ACHN (cell line): ENCODE measurements around the gene NOG.

ENCODE experiments used
- DNase-seq: peaks from one replicate; pipeline ENCODE4 v3.0.0-alpha.2; 2015
- in situ Hi-C: cut with HindIII; loops from 2 replicates; pipeline ENCODE4 v1.10.0; 2017; ENCODE audit warnings: low sequenced_read_pairs, low pct_ligation_motif_present, low pct_unique_long_range_greater_than_20kb

Gene NOG

DNA sequence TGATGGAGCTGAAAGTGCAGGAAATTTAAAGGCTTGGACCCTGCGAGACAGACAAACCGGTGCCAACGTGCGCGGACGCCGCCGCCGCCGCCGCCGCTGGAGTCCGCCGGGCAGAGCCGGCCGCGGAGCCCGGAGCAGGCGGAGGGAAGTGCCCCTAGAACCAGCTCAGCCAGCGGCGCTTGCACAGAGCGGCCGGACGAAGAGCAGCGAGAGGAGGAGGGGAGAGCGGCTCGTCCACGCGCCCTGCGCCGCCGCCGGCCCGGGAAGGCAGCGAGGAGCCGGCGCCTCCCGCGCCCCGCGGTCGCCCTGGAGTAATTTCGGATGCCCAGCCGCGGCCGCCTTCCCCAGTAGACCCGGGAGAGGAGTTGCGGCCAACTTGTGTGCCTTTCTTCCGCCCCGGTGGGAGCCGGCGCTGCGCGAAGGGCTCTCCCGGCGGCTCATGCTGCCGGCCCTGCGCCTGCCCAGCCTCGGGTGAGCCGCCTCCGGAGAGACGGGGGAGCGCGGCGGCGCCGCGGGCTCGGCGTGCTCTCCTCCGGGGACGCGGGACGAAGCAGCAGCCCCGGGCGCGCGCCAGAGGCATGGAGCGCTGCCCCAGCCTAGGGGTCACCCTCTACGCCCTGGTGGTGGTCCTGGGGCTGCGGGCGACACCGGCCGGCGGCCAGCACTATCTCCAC lies at the start of gene NOG:
TSS of gene NOG (plus strand) at position 54 of the 674 bp plus-strand sequence. CDS start at position 579, 525 bp downstream.
- DNase-seq: peak; percentile 77
- in situ Hi-C loops: no loop called here

DNA sequence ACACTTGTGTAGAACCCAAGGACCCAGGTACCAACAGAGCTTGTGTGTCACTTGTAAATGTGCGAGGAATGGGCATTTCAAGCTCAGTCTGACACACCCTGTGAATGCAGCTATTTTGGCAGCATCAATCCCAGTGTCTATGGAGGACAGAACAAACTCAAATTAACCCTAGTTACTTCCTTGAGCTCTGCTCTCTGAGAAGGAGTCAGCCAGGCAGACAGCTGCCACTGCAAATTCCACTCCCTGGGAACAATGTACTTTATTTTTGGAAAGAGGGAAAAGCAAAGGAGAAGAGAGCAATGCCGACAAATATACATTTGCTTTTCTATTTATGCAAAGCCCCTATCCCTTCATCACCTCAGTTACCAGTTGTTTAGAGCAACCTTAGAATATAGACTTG lies 48.4 kb upstream of the NOG start:
- in situ Hi-C loops: no loop called here
- no peak for DNase-seq

GRCh38 chr17:56545930-56546329 lies 47.6 kb upstream of the NOG start:
- in situ Hi-C loops: no loop called here
- DNase-seq: no peak

GRCh38 chr17:56548661-56549060 lies 44.8 kb upstream of the NOG start:
- in situ Hi-C loops: no loop called here
- no peak for DNase-seq

GRCh38 chr17:56549501-56549900 lies 44.0 kb upstream of the NOG start:
- DNase-seq: no peak
- in situ Hi-C loops: no loop called here

DNA sequence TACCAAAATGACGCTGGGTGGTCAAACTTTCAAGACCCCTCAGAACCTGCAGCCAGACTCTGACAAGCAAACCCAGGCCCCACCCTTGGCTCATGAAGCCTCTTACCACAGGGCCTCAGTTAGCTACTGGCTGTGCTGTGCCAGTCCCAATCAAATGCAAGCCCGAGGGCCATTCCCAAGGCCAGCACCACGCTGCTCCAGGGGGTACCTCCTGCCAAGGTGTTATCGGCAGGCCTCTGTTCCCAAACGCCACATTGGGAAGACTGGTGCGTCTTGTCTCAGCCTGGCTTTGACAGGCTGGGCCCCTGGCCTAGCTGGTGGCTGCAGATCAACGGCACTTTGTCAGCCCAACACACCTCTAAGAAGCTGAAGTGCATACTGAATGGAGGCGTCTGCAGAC lies 35.8 kb upstream of the NOG start:
- DNase-seq: no peak
- in situ Hi-C loops: no loop called here

DNA sequence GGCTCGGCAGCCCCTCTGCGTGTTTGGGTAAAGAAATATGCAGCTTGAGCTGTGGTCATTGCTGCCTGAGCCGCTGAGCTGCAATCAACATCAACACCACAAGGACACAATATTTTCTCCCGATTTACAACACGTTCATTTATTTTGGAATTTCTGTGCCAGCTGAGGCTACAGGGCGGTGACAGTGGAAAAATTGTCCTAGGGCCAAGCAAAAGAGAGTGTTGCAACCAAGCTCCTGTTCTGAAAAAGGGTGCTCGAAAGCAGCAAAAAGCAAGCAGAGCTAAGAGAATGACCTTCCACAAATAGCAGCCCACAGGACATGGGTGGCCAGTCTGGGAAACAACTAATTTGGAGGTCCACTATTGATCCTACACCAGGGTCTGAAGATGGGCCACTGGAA lies 35.4 kb upstream of the NOG start:
- in situ Hi-C loops: no loop called here
- no peak for DNase-seq

GRCh38 chr17:56570199-56570598 lies 23.3 kb upstream of the NOG start:
- in situ Hi-C loops: no loop called here
- no peak for DNase-seq

DNA sequence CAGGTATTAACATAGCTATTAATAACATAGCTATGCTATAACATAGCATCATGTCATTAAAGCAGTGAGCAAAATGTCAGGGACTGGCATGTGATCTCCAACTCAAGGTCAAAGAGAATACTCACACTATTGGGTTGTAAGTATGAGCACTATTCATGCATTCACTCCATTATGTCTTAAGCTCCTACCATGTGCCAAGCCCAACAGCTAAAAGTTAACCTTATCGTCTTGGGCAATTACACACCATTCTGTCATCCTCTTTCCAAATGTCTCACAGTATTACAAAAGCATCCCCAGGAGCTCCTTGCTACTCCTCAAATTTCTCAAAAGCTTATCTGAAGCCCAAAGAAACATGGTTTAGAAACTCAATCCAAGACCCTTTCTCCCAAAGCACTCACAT lies 22.0 kb upstream of the NOG start:
- no peak for DNase-seq
- in situ Hi-C loops: no loop called here

DNA sequence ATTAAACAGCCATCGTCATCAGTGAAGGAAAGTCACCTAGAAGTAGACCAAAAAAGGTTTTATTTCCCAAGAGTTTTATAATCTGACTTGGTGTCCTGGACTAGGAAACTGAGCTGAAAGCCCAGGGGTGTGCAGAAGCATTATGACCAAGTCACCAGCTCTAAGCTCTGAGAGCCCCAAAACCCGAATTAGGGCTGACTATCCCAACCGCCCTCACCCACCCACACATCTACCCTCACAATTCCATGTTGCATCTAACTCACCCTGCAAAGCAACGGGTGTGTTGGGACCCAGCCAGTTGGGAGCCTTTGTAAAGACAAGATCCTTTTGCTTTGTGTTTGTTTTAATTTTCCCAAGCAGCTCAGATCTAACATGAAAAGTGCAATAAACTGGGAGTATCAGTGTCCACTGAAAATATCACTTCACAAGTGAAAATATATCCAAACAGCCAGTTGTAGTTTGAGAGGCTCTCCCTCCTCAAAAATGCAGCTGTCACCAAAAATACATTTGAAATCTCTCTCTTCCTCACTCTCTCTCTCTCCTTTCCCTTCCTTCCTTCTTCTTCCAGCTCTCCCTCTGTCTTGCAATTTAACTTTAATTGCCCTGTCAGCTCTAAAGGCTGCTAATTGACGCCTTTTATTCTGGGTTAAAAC lies 16.2 kb upstream of the NOG start:
- no peak for DNase-seq
- in situ Hi-C loops: no loop called here

- no peak for DNase-seq
- in situ Hi-C loops: no loop called here
Observed at GRCh38 chr17:56577843-56578204, 15.7 kb upstream of the NOG start.

DNA sequence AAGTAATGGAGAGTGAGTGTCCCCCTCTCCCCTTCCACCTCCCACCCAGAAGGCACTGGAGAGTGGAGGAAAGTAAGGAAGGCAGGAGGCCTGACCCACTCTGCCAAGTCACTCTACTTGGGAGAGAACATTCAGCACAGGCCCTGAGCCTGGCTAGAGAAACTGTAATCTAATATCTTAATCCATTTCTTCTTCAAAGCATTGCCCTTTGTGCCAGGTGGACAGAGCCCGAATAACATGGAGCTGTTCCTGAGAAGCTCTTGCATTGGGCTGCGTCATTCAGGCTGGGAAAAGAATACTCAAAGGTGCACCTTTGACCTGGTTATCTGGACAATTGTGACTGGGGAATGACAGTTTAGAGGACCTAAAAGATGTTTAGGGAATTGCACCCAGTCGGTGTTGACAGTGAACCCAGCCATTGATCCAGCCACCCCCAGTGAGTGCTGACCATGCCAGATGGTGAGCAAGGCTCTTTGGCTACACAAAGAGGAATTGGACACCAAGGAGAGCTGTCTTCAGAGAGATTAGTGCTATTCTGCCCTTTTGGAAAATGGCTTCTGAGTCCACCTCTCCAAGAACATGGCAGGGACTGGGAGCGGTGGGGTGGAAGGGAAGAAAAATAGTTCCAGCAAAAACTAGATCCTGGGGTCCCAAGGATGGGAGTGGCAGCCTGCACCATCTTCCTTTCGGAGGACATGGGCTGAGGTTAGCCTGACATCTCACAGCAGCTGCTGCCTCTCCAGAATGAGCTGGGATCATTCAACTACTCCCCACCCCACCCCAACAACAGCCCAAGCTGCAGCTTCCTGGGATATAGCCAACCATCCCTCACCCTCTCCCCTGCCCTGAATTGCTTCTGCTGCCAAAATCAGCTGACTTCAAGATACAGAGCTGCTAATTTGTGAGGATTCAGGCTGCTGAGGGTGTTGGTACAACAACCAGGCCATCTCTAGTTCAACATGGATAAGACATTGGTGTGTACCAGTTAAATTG lies 11.6 kb upstream of the NOG start:
- no peak for DNase-seq
- in situ Hi-C loops: no loop called here

DNA sequence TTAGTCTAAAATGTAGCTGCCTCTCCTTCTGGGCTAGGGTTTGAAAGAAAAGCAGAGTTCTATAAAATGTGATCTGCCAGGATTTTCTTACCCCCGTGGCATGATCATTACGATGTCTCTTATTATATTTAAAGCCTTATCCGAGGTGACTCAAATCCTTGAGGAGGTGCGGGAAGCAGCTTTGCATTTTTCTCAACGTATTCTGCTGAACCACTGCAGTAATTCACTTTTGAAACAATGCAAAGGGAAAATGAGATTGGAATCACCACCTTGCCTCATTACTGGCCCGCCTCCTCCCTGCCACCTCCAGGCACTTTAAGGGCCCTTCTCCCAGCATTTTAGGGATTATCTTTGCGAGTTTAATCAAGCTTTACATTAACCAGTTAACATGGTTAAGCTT lies 9.7 kb upstream of the NOG start:
- in situ Hi-C loops: no loop called here

DNA sequence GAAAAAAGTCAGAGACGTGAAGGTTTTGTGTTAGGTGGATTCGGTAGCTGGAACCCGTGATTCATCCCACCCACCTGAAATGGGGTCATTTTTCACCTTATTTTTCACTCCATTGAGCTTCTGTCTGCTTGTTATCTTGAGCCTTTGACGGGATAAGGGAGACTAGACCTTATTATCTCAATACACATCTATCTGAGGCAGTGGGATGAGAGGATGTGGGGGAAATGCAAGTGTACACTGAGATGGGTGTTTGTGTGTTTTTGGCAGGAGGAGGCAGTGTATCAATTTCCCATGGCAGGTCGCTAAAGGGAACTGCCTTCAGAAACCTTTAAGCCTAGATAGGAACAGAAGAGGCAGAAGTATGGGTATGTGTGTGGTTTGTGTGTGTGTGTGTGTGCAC lies 6.2 kb upstream of the NOG start:
- no peak for DNase-seq
- in situ Hi-C loops: no loop called here

More for the DNA sequence above, 9.7 kb upstream of the NOG start:
- no peak for DNase-seq

DNA sequence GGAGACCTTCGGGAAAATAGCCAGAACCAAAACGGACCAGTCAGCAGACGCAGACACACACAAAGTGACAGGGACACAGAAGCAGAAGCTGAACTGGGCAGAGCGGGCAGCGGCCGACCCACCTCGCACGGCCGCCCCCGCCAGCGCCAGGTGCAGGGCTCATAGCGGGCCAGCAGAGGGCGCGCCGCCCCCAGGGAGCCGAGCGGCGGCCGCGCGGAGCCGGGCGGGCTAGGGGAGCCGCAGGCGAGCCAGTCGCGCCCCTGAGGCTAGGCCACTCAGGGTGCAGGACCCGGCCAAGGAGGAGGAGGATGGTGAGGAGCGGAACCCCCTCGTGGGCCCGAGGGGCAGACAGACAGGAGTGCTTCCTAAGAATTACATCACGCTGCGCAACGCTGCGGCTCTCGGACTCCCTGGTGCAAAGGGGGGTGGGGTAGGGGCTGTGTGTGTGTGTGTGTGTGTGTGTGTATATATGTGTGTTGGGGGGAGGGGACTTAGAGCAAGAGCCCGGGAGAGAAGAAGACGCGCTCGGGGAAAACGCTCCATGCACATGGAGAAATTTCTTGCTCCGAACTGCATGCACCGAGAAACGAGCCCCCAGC lies 913 bp upstream of the NOG start:
- in situ Hi-C loops: no loop called here
- DNase-seq: peak; percentile 70

GRCh38 chr17:56593086-56593645 lies 333 bp upstream of the NOG start:
- peak; percentile 81 for DNase-seq
- in situ Hi-C loops: no loop called here

DNA sequence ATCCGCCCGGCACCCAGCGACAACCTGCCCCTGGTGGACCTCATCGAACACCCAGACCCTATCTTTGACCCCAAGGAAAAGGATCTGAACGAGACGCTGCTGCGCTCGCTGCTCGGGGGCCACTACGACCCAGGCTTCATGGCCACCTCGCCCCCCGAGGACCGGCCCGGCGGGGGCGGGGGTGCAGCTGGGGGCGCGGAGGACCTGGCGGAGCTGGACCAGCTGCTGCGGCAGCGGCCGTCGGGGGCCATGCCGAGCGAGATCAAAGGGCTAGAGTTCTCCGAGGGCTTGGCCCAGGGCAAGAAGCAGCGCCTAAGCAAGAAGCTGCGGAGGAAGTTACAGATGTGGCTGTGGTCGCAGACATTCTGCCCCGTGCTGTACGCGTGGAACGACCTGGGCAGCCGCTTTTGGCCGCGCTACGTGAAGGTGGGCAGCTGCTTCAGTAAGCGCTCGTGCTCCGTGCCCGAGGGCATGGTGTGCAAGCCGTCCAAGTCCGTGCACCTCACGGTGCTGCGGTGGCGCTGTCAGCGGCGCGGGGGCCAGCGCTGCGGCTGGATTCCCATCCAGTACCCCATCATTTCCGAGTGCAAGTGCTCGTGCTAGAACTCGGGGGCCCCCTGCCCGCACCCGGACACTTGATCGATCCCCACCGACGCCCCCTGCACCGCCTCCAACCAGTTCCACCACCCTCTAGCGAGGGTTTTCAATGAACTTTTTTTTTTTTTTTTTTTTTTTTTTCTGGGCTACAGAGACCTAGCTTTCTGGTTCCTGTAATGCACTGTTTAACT lies 1.0 kb downstream of the NOG start:
- peak; percentile 59 for DNase-seq

DNA sequence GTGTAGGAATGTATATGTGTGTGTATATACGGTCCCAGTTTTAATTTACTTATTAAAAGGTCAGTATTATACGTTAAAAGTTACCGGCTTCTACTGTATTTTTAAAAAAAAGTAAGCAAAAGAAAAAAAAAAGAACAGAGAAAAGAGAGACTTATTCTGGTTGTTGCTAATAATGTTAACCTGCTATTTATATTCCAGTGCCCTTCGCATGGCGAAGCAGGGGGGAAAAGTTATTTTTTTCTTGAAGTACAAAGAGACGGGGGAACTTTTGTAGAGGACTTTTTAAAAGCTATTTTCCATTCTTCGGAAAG lies 1.6 kb downstream of the NOG start:
- peak; percentile 18 for DNase-seq
- in situ Hi-C loops: no loop called here

More for the DNA sequence above, 1.0 kb downstream of the NOG start:
- in situ Hi-C loops: no loop called here
